Measurements from ENCODE around the gene OAS2.

- TF ChIP-seq CTCF (IDR thresholded peaks at IDR 0.05; ENCODE audit: low read length) (no peak), EZH2 (IDR thresholded peaks at IDR 0.05; ENCODE audit: borderline replicate concordance, low read length) (no peak)
Measured at GRCh38 chr12:112995008-112995407, 16.7 kb downstream of the OAS2 start.

Data from OCI-LY1 (cell line).